GM19463 (cell line): ENCODE measurements around the gene TUT1.
"Not testable (repeated sequence)": the region's sequence is repeated elsewhere in the genome, so short reads cannot be mapped to it uniquely, and the experiment has no call there.

Source experiments
- ATAC-seq: cut with Tn5 transposase; IDR thresholded peaks from one replicate; pipeline ENCODE4 v1.9.1; 2021; ENCODE audit warnings: mild to moderate bottlenecking, moderate library complexity; ENCODE audit not compliant: unreplicated experiment

TUT1 gene, protein sequence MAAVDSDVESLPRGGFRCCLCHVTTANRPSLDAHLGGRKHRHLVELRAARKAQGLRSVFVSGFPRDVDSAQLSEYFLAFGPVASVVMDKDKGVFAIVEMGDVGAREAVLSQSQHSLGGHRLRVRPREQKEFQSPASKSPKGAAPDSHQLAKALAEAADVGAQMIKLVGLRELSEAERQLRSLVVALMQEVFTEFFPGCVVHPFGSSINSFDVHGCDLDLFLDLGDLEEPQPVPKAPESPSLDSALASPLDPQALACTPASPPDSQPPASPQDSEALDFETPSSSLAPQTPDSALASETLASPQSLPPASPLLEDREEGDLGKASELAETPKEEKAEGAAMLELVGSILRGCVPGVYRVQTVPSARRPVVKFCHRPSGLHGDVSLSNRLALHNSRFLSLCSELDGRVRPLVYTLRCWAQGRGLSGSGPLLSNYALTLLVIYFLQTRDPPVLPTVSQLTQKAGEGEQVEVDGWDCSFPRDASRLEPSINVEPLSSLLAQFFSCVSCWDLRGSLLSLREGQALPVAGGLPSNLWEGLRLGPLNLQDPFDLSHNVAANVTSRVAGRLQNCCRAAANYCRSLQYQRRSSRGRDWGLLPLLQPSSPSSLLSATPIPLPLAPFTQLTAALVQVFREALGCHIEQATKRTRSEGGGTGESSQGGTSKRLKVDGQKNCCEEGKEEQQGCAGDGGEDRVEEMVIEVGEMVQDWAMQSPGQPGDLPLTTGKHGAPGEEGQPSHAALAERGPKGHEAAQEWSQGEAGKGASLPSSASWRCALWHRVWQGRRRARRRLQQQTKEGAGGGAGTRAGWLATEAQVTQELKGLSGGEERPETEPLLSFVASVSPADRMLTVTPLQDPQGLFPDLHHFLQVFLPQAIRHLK

DNA sequence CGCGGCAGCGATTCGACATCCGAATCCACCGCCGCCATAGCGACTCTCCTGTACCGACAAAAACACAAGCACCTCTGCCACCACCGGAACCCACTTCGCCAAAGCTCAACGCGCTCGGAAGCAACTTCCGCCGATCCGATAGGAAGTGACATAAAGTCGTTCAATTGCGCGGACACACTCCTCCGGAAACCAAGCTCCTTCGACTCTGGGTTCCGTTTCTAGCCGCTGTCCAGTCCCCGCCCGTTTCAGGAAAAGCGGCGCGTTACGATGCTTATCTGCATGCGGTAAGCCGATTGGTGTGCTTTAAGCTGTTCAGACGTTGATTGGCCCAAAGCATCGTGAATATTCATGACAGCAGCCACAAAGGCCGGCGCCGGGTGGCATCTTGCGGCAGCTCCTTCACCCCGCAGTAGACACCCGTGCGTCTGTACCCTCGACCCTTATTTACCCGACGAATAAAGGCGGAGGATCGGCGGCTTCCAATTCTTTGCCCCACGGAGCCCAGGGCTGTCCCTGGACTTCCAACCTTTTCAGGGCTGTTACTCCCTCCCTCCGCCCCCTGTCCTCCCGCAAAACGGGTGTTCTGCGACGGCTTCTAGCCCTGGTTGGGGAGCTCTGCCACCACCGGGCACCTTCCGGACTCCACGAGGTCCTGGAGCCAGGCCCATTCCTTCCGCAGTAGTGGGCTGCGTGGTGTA, at the start of gene TUT1:
TUT1 (minus strand) TSS at position 76 of the 698 bp plus-strand sequence; CDS start at position 38, 38 bp downstream.
- ATAC-seq = peak; percentile 93

DNA sequence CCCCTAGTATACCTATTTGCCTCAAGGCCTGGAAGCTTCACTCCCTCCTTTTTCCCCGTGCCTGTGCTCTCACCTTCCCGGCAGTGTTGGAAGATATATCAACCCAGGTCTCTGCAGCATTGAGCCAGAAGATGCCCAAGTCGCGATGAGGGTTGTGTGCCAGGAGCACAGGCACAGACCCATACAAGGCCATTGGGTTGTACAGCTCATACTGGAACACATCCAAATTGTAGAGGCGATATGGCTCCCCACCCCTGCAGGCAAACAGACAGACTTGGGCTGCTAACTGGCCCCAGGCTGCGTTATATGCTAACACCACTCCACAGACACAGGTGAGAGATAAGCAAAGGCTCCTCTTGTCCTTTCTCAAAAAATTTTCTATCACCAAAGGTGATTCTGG, 41.2 kb upstream of the TUT1 start:
- ATAC-seq = no peak

DNA sequence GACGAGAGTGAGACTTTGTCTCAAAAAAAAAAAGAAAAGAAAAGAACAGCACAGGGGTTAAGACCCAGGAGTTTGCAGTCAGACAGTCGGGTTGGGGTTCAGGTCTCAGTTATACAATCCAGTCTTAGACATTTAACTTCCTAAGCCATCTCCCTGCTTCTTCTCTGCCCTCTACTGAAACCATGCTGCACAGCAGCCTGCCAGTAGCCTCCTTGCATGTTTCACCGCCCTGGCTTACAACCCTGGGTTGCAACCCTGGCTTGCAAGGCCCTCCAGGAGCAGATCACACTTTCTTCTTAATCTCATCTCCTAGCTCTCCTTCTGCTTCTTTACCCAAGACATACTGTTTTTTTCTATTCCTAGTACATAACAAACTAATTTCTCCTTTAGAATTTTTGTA, 36.4 kb upstream of the TUT1 start:
- no peak for ATAC-seq

DNA sequence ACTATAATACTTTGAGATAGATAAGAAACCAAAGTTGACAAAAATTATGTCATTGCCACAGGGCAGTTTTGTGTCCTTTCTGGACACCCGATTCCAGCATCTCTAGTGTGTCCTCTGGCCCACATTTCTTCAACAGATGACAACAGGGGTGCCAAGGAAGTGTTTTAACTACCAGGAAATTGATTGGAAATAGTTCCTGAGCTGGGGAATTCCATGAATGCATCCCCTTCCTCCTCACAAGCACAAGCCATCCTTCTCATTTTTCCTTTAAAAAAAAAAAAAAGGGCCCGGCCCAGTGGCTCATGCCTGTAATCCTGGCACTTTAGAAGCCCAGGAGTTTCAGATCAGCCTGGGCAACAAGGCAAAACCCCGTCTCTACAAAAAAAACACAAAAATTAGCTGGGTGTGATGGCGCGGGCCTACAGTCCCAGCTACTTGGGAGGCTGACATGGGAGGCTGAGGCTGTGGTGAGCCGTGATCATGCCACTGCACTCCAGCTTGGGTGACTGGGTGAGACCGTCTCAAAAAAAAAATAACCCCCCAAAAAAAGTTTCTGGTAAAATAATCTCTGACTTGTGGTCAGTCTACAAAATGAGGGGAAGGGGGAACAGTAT, 31.3 kb upstream of the TUT1 start:
- ATAC-seq = no peak

DNA sequence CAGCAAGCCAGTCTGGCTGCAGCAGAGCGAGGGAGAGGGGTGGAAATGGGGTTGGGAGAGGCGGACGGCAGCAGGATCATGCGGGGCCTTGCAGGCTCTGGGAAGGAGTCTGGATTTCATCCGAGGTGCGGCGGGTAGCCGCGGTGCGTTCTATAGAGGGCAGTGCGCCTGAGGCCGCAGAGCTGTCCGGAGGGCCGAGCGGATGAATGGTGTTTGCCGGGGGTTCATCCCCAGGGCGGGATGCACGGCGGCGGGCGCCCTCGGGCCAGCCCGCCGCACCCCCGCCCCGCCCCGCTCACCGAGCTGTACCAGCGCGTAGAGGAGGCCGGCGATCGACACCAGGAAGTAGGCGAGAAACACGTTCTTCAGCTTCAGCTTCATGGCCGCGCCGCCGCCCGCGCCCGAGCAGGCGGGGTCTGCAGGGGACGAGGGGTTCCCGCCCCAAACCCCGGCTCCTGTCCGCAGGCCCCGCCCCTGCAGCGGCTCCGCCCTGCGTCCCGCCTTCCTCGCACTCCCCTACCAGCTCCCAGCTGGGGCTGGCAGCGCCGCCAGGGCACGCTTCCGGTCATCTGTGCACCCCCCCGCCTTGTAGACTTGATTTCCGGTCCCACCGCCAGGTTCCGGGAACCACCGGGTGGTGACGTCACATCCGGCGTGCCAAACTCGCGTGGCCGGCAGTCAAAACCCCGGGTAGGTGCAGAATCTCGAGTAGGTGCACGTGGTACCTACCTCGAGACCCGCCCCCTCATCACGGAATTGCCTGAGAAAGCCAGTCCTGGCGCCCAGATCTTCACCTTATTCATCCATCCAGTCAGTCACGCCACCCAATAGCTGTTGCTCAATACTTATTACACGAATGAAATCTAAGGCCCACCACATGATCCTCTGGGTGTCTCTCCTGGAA, 30.5 kb upstream of the TUT1 start, which contains the start of gene B3GAT3:
B3GAT3 (minus strand) TSS at position 420 of the 904 bp plus-strand sequence; CDS start at position 381, 39 bp downstream.
- ATAC-seq = peak; percentile 97

DNA sequence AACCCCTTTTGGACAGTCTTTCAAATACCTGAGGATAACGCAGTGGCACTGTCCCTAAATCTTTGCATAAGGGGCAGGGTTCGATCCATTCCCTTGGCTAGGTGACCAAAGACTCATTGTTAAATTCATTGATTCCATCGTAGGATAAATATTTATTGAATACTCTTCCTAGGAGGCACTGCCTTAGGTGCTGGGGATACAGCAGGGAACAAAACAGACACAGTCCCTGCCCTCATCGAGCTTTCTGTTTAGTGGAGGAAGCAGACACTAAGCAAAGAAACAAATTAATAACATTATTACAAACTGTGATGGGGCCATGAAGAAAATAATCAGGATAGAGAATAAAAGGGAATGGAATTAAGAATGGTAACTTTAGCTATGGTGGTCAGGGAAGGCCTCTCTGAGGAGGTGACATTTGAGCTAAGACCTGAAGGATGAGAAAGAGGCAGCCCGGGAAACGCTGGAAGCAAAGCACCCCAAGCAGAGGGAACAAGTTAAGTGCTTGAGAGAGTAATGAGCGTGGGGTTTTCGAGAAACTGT, 29.8 kb upstream of the TUT1 start:
- no peak for ATAC-seq

DNA sequence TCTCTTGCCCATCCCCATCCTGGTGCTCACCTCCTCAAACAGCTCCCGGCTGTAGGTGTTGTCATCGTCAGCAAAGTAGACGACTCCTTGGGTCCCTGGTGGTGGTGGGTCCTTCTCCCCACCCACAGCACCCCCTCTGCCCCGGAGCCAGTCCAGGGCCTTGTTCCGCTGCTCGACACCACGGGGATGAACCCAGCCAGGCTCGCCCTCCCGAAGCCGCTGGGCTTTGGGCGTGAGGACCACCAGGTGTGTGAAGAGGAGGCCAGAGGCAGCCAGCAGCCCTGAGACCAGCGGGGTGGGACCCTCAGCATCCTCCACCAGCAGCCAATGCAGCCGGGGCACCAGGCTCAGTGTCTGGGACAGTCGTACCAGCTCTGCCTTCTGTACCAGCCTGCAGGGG, 25.6 kb upstream of the TUT1 start:
- ATAC-seq = not testable (repeated sequence)

DNA sequence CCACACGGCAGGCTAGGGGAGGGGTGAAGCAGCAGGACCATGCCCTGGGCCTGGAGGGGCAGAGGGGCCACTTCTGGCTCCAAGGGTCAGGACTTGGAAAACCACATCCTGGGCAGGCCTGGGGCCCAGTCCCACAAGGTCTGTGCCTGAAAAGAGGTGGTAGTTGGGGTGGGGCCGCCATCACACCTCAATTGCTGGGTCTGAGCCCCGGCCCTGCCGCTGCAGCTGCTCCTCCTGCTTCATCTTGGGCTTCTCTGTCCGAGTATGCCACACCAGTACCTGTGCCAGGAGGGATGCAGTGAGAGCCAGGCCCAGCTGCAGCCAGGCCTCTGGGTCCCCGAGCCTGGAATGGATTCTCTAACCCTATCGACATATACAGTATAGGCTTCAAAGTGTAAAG, 24.2 kb upstream of the TUT1 start:
- ATAC-seq = no peak

DNA sequence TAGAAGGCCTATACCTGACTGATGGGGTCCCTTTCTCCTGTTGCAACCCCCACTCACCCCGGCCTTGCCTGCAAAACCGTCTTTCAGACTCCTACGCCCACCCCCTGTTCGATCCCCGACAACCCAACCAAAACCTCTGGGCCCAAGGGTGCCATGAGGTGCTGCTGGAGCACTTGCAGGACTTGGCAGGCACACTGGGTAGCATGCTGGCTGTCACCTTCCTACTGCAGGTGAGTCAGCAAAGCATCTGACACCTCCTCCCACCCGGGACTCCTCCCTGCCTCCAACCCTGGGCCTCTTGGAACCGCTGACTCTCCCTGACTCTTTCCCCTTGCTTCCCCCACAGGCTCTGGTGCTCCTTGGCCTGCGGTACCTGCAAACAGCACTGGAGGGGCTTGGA, 23.0 kb upstream of the TUT1 start:
- no peak for ATAC-seq

DNA sequence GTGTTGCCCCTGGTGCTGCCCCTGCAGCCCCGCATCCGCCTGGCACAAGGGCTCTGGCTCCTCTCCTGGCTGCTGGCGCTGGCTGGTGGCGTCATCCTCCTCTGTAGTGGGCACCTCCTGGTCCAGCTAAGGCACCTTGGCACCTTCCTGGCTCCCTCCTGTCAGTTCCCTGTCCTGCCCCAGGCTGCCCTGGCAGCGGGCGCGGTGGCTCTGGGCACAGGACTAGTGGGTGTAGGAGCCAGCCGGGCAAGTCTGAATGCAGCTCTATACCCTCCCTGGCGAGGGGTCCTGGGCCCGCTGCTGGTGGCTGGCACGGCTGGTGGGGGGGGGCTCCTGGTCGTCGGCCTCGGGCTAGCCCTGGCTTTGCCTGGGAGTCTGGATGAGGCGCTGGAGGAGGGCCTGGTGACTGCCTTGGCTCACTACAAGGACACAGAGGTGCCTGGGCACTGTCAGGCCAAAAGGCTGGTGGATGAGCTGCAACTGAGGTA, 22.0 kb upstream of the TUT1 start:
- no peak for ATAC-seq

DNA sequence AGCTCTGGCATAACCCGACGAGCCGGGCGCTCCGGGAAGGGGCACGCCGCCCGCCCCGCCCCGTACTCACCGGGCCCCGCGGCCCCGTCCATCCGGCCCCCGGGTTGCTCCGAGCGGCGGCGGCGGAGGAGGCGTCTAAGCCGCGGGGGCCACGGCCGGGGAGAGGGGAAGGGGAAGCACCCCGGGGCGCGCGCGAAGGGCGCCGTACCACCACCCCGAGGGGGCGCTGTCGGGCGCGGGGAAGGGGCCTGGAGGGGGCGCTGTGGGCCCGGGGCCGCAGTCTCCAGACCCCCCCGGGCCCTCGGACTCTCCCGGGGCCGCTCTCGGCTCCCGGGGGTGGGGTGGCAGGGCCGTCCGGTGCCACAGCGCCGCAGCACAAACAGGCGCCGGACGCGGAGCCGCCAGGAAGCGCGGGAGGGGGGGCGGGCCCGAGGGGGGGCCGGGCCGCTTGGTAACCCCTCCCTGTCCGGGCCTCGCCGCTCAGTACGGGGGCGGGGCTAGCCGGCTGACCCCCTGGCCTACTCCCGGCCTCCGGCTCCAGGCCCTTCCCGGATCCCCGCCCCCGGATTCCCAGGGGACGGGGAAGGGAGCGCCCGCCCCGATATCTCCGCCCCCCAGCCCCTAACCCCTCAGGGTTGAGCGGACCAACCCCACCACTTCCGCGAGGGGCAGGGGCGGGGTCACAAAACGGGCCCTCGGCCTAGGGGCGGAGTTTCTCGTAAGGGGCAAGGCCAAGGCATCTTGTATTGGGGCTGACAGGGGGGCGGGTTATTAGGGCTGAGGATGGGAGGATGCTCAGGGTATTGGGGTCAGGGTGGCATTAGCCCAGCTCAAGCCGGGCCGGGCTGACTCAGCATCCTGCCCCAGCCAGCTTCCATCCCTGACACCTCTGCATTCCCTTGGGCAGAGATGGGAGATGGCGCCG, 21.3 kb upstream of the TUT1 start, which contains the start of the genes EML3 and ROM1:
EML3 (minus strand) TSS at position 410 of the 925 bp plus-strand sequence; CDS start at position 92, 318 bp downstream.
ROM1 (plus strand) TSS at position 892 of the 925 bp plus-strand sequence; CDS start at position 917, 25 bp downstream.
- peak; percentile 74 for ATAC-seq

DNA sequence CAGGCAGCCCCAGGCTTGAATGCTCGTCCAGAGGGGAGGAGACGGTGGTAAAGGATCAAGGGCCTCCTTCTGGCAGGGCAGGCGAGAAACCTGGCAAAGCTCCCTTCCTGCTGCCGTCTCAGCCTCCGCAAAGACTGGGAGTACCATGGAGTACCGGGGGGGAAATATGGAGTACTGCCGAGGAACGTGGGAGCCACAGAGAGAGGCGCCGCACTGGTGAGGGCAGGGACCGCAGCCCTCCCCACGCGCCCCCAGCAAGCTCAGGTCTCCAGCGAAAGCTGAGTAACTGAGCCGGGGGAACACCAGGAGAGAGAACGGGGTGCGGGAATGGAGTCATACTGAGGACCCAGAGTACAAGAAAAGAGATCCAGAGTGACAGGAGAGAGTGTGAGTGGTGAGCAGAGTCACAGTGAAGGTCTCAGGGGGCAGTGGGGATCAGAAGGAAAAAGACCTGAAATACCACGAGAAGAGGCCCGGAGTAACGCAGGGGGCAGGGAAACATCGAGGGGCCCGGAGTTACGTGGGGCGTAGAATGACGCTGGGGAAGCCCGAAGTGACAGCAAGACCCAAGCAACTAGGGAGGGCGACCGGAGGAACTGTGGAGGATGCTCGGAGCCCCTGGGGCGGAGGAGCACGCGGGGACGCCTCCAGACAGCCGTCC, 20.5 kb upstream of the TUT1 start:
- ATAC-seq = peak; percentile 16

DNA sequence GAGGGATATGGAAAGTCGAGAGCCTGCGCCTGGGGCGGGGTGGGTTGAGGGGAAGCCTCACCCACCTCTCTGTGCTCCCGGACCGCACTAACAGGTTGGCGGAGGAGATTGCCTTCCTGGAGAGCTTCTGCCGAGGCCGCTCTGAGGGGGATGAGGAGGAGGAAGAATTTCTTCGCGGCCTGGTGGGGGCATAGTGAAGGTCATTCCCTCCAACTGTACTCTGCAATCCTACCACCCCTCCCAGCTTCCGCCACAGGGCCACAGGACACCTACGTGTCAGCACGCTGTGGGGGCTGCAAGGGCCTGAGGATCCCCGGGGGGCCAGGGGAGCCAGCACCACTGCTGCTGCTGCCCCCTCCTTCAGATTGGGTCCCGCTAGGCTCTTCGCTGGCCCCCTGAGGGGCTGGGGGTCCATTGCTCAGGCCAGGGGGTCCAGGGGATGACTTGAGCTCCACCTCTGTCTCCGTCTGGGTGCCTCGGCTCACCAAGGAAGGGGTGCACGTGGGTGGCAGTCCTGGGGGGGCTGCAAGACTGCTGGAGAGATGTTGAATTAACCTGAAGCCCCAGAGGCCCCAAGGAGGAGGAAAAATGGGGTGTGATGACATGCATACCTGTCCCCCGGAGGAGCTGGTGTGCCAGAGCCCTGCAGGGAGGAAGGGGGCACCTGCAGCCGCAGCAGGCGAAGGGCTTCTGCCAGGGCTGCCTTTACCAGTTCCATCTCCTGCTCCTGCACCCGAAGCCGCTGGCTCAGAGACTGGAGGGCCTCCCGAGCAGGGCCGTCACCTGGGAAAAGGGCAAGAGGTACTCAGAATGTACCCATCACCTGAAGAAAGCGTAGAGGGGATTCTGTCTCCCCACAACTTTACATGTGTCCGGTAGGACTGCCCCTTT, 19.7 kb upstream of the TUT1 start:
- ATAC-seq = no peak

DNA sequence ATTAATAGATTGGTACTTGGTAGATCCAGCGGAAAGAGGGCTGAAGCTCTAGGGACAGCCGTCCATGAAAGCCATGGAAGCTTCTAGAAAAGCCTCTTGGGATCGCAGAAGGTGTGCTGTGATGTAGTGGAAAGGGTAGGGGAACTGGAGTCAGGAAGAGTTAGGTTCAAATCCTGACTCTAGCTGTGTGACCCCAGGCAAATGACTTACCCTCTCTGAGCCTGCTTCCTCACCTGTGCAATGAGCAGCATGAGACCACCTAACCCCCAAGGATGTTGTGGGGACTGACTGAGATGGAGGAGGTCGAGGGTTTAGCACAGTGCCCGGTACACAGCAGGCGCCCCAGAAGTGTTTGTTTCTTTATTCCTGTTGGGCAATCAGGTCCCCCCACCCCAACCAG, 19.1 kb upstream of the TUT1 start:
- ATAC-seq = no peak

DNA sequence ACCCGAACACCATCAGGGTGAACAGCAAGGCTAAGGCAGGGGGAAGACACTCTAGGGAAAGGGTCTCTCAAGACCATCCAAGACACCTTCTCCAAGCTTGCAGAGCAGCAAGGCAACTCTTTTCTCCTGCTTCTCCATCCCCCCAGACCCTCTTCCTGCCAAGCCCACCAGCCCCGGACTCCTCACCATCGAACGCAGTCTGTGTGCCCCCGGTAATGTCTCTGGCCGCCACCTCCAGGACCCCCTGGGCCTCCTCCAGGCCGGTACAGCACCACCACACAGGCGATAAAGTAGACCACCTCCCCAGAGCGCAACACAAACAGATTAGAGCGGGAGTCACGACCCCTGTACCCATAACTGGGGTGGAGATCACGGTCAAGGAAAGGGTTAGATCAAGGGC, 17.5 kb upstream of the TUT1 start:
- no peak for ATAC-seq

DNA sequence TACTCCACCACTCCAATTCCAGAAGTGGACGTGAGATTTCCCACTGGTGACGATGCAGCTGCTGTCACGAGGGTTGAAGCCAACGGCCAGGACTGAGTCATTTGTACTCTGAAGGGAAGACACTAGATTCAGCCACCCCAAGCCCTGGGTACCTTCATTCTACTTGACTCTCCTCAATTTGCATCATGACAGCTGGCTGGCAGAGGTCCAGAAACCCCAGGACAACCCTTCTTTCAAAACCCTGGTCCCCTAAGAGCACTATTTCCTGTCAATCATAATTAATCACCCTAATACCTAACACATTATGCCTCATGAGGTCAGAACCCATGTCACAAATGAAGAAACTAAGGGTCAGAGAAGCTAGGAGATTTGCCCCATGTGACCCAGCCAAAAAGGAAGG, 16.4 kb upstream of the TUT1 start:
- ATAC-seq = no peak
